Measurements from ENCODE around the gene LSAMP. TPM values are rescaled to one million over a fixed set of nuclear protein-coding genes. Genes with fewer than 3 reads are reported as not detected.

Gene LSAMP
- total RNA-seq, 4 donors from 2014 or later: 1.2 to 3.0 (median 1.8) TPM

- Histone ChIP-seq H3K9me3 (no peaks in the 10 kb centered on the region), H3K4me3 (no peak overlapping the region), H3K27ac (replicated peaks in 1 of 4) (no peak overlapping the region), H3K4me1 (no peaks in the 10 kb centered on the region), H3K36me3 (no peaks in the 10 kb centered on the region), H3K27me3 (no peaks in the 10 kb centered on the region)
- 45% methylated on average over 1 of the region's 1 CpG for WGBS
- TF ChIP-seq EP300 (IDR thresholded peaks at IDR 0.05) (no peak), CTCF (IDR thresholded peaks at IDR 0.05) (no peak)
- DNase-seq (ENCODE audit: extremely low spot score): no peak
- intact Hi-C loops (cut with DNase I): no loop called here
These were observed 410.5 kb downstream of the LSAMP start for GRCh38 chr3:116034794-116035193.

GRCh38 chr3:116034086-116034485 is 411.2 kb downstream of the LSAMP start:
- intact Hi-C loops (cut with DNase I): no loop called here
- WGBS: 100% methylated on average over 2 of the region's 2 CpGs

GRCh38 chr3:116033516-116033915 is 411.8 kb downstream of the LSAMP start:
- no peak overlapping the region for H3K4me3 ChIP-seq
- no peaks in the 10 kb centered on the region for H3K9me3 ChIP-seq
- intact Hi-C loops (cut with DNase I): no loop called here
- no peak overlapping the region for H3K27ac ChIP-seq (replicated peaks in 1 of 4)
- 85% methylated on average over 10 of the region's 10 CpGs for WGBS
- no peaks in the 10 kb centered on the region for H3K36me3 ChIP-seq
- TF ChIP-seq POLR2AphosphoS5 (IDR thresholded peaks at IDR 0.05) (no peak), CTCF (IDR thresholded peaks at IDR 0.05) (no peak)
- no peak for DNase-seq (ENCODE audit: extremely low spot score)
- H3K4me1 ChIP-seq: no peaks in the 10 kb centered on the region
- no peaks in the 10 kb centered on the region for H3K27me3 ChIP-seq

More at GRCh38 chr3:116034086-116034485, 411.2 kb downstream of the LSAMP start:
- H3K27ac ChIP-seq (replicated peaks in 1 of 4): no peak overlapping the region
- H3K4me1 ChIP-seq: no peaks in the 10 kb centered on the region
- no peak for DNase-seq (ENCODE audit: extremely low spot score)
- H3K36me3 ChIP-seq: no peaks in the 10 kb centered on the region
- no peaks in the 10 kb centered on the region for H3K9me3 ChIP-seq
- TF ChIP-seq POLR2A (IDR thresholded peaks at IDR 0.05; ENCODE audit: low read depth) (no peak), POLR2AphosphoS5 (IDR thresholded peaks at IDR 0.05) (no peak), CTCF (IDR thresholded peaks at IDR 0.05) (no peak), EP300 (IDR thresholded peaks at IDR 0.05) (no peak)
- no peaks in the 10 kb centered on the region for H3K27me3 ChIP-seq
- no peak overlapping the region for H3K4me3 ChIP-seq

GRCh38 chr3:116032176-116032575 is 413.1 kb downstream of the LSAMP start:
- DNase-seq (ENCODE audit: extremely low spot score): no peak
- no peak overlapping the region for H3K4me3 ChIP-seq
- no peaks in the 10 kb centered on the region for H3K9me3 ChIP-seq
- 94% methylated on average over 1 of the region's 1 CpG for WGBS
- H3K36me3 ChIP-seq: no peaks in the 10 kb centered on the region
- intact Hi-C loops (cut with DNase I): no loop called here
- H3K27ac ChIP-seq (replicated peaks in 1 of 4): no peak overlapping the region
- H3K4me1 ChIP-seq: no peaks in the 10 kb centered on the region
- H3K27me3 ChIP-seq: no peaks in the 10 kb centered on the region
- TF ChIP-seq EP300 (IDR thresholded peaks at IDR 0.05): no peak
- TF ChIP-seq POLR2AphosphoS5 (IDR thresholded peaks at IDR 0.05): no peak
- TF ChIP-seq CTCF (IDR thresholded peaks at IDR 0.05): no peak
- no peak for TF ChIP-seq POLR2A (IDR thresholded peaks at IDR 0.05; ENCODE audit: low read depth)

DNA sequence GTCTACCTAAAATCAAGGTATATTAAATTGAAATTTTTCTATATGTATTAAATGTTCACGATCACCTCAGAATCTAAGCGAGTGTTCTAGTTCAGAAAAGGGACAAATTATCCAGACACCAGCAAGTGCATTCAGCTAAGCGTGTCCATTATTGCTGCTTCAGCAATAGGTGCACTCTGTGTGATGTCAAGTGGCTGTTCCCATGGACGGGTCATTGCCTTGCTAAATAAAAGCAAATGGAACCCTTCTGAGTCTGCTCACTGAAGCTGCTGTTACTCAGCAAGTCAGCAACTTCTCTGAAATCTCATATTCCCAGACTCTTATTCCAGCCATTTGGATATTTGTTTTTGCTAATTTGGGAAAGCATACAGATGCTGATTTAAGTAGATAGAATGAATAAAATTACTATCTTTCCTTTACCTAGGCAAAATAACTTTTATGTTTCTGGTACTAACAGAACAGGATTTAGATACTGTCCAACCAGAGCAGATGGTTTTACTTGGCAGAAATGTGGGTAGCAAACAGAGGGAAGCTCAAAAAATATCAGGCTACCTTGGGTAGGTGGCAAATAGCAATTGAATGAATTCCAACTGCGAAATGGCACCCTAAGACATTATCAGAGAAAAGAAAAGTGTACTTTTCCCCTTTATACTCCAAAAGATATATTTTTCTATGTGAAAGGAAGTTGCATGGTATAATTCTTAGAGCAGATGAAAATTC is 415.0 kb downstream of the LSAMP start:
- no peaks in the 10 kb centered on the region for H3K9me3 ChIP-seq
- H3K36me3 ChIP-seq: no peaks in the 10 kb centered on the region
- H3K27ac ChIP-seq (replicated peaks in 1 of 4): no peak overlapping the region
- intact Hi-C loops (cut with DNase I): no loop called here
- H3K27me3 ChIP-seq: no peaks in the 10 kb centered on the region
- 80% methylated on average over 4 of the region's 5 CpGs for WGBS
- H3K4me3 ChIP-seq: no peak overlapping the region
- TF ChIP-seq EP300 (IDR thresholded peaks at IDR 0.05) (no peak), CTCF (IDR thresholded peaks at IDR 0.05) (no peak), POLR2AphosphoS5 (IDR thresholded peaks at IDR 0.05) (no peak), POLR2A (IDR thresholded peaks at IDR 0.05; ENCODE audit: low read depth) (no peak)
- no peaks in the 10 kb centered on the region for H3K4me1 ChIP-seq
- no peak for DNase-seq (ENCODE audit: extremely low spot score)

Data from esophagus muscularis mucosa (tissue), 4 donors.